Upper lobe of right lung (tissue), 1 donor: Measurements from ENCODE around the gene ZFP1. TPM values are rescaled to one million over a fixed set of nuclear protein-coding genes. Genes with fewer than 3 reads are reported as not detected.

Experiments used
- ATAC-seq: fragments of 200-7000 bp; cut with Tn5 transposase; one replicate; pipeline ENCODE4 v1.9.1; 2020; ENCODE audit warnings: mild to moderate bottlenecking, moderate library complexity
- DNase-seq: peaks from one replicate; pipeline ENCODE4 v3.0.0-alpha.2; 2020
- H3K27ac ChIP-seq: fragments of 200-600 bp; one replicate; pipeline ENCODE4 v1.8.0; 2022
- H3K27me3 ChIP-seq: fragments of 200-600 bp; one replicate; pipeline ENCODE4 v1.8.0; 2022; ENCODE audit warnings: mild to moderate bottlenecking
- H3K36me3 ChIP-seq: fragments of 200-600 bp; one replicate; pipeline ENCODE4 v1.8.0; 2022
- H3K4me1 ChIP-seq: fragments of 200-600 bp; one replicate; pipeline ENCODE4 v1.8.0; 2022
- H3K4me3 ChIP-seq: fragments of 200-600 bp; one replicate; pipeline ENCODE4 v1.8.0; 2022; ENCODE audit warnings: mild to moderate bottlenecking
- H3K9me3 ChIP-seq: fragments of 200-600 bp; one replicate; pipeline ENCODE4 v1.8.0; 2022
- CTCF ChIP-seq: fragments of 200-600 bp; IDR thresholded peaks from one replicate; pipeline ENCODE4 v1.8.0; 2022; ENCODE audit warnings: antibody characterized with exemption
- intact Hi-C: fragments of 100-400 bp; cut with DNase I; formaldehyde crosslinking; loops from one replicate; pipeline ENCODE4 v1.11.0; 2022
- long read RNA-seq: library from polyadenylated mRNA; unstranded; transcript quantifications from one replicate; pipeline ENCODE4 v2.0.0, GENCODE V29; 2021
- total RNA-seq: library from RNA; stranded (reverse); fragmentation: NEBNext Ultra II Directional; extraction: Animal tissue kit (Norgen Biotek cat#: 25700); gene quantifications from one replicate; pipeline ENCODE4 v1.2.1, GENCODE V29; 2021
- donor health status: DM: no; HTN: yes; CAD: no; lungs with severe emphysema.

ZFP1 gene
- 9.8 TPM for total RNA-seq
- long read RNA-seq, transcript ZFP1-209 (4 exons, 1,457 nt) = major isoform, 8 of 16 reads
- long read RNA-seq, partial matches to known transcripts = 1 of 16 reads
- long read RNA-seq, other reads (novel, unspliced or antisense) = 5 of 16 reads

- Histone ChIP-seq H3K36me3 (no peaks in the 10 kb centered on the region), H3K27ac (peak within 1 kb of the TSS; percentile 95), H3K27me3 (no peaks in the 10 kb centered on the region), H3K4me3 (peak within 1 kb of the TSS; percentile 98), H3K4me1 (no peaks in the 10 kb centered on the region), H3K9me3 (peaks cover 9% of the 10 kb centered on the region)
- DNase-seq = peak; percentile 98
- peak; percentile 98 for ATAC-seq
- intact Hi-C loops = no loop called here
- TF ChIP-seq CTCF = no peak
Observed at GRCh38 chr16:75148311-75149195, at the start of gene ZFP1. Gene ZFP1 (plus strand): TSS chr16:75148524. CDS start chr16:75152952, 4,428 bp downstream.

GRCh38 chr16:75099075-75099667 lies 49.2 kb upstream of the ZFP1 start:
- H3K27ac ChIP-seq = peak overlapping the region; percentile 73
- intact Hi-C loops = no loop called here

GRCh38 chr16:75099738-75100602 lies 48.4 kb upstream of the ZFP1 start:
- DNase-seq = peak; percentile 69
- Histone ChIP-seq H3K9me3 (no peaks in the 10 kb centered on the region), H3K27me3 (no peaks in the 10 kb centered on the region), H3K27ac (peak overlapping the region; percentile 73), H3K4me1 (peaks cover 43% of the 10 kb centered on the region), H3K36me3 (peaks cover 7% of the 10 kb centered on the region), H3K4me3 (no peak overlapping the region)
- ATAC-seq = peak; percentile 72
- no peak for TF ChIP-seq CTCF
- intact Hi-C loops = no loop called here

More at GRCh38 chr16:75099075-75099667, 49.2 kb upstream of the ZFP1 start:
- H3K36me3 ChIP-seq = peaks cover 7% of the 10 kb centered on the region
- TF ChIP-seq CTCF = no peak
- DNase-seq (no peak), ATAC-seq (no peak)
- no peaks in the 10 kb centered on the region for H3K9me3 ChIP-seq
- no peak overlapping the region for H3K4me3 ChIP-seq
- peaks cover 36% of the 10 kb centered on the region for H3K4me1 ChIP-seq
- no peaks in the 10 kb centered on the region for H3K27me3 ChIP-seq

- TF ChIP-seq CTCF = no peak
- H3K36me3 ChIP-seq = peaks cover under 1% of the 10 kb centered on the region
- no peak overlapping the region for H3K4me3 ChIP-seq
- peaks cover 49% of the 10 kb centered on the region for H3K4me1 ChIP-seq
- H3K27ac ChIP-seq = peak overlapping the region; percentile 73
- intact Hi-C loops = no loop called here
- no peaks in the 10 kb centered on the region for H3K27me3 ChIP-seq
- no peak for DNase-seq
- H3K9me3 ChIP-seq = no peaks in the 10 kb centered on the region
- no peak for ATAC-seq
Observed at GRCh38 chr16:75100603-75100990, 47.7 kb upstream of the ZFP1 start.

- no peak overlapping the region for H3K4me3 ChIP-seq
Observed at GRCh38 chr16:75101635-75102034, 46.7 kb upstream of the ZFP1 start.

More at GRCh38 chr16:75101635-75102034, 46.7 kb upstream of the ZFP1 start:
- Histone ChIP-seq H3K9me3 (no peaks in the 10 kb centered on the region), H3K4me1 (peaks cover 57% of the 10 kb centered on the region), H3K27me3 (no peaks in the 10 kb centered on the region), H3K36me3 (no peaks in the 10 kb centered on the region), H3K27ac (no peak overlapping the region)
- no peak for ATAC-seq
- no peak for DNase-seq
- TF ChIP-seq CTCF = no peak
- intact Hi-C loops = no loop called here
